HG03520 (cell line): ENCODE results near the gene NPEPL1.
"Not testable (repeated sequence)": the region's sequence is repeated elsewhere in the genome, so short reads cannot be mapped to it uniquely, and the experiment has no call there.

ENCODE experiments used
- ATAC-seq: cut with Tn5 transposase; IDR thresholded peaks from one replicate; pipeline ENCODE4 v1.9.1; 2021; ENCODE audit warnings: mild to moderate bottlenecking, moderate library complexity; ENCODE audit not compliant: unreplicated experiment

NPEPL1 gene

DNA sequence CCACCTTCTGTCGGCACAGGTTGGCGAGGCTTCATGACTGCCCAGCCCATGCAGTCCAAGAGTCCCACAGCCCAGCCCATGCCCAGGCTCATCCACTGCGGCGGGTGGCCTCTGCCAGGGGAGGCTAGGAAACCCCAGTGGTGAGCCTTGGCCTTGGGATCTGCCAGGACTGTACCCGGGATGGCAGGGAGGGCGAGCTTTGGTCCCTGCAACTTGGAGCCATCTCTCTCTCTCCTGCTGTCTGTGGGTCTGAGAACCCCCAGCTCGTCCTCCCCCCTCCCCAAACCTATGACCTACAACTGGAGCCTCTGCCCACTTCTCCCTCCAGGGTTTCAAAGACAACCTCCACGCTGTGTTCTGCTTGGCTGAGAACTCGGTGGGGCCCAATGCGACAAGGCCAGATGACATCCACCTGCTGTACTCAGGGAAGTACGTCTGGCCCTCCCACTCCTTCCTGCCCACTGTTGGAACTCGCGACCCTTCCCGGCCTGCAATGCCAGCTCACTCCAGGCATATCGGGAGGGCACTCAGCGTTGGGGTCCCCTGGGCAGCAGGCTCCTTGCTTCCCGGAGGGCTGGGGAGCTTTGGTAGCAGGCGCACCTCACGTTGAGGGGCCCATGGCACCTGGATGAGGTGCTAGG is 19.7 kb downstream of the NPEPL1 start:
- ATAC-seq: no peak

DNA sequence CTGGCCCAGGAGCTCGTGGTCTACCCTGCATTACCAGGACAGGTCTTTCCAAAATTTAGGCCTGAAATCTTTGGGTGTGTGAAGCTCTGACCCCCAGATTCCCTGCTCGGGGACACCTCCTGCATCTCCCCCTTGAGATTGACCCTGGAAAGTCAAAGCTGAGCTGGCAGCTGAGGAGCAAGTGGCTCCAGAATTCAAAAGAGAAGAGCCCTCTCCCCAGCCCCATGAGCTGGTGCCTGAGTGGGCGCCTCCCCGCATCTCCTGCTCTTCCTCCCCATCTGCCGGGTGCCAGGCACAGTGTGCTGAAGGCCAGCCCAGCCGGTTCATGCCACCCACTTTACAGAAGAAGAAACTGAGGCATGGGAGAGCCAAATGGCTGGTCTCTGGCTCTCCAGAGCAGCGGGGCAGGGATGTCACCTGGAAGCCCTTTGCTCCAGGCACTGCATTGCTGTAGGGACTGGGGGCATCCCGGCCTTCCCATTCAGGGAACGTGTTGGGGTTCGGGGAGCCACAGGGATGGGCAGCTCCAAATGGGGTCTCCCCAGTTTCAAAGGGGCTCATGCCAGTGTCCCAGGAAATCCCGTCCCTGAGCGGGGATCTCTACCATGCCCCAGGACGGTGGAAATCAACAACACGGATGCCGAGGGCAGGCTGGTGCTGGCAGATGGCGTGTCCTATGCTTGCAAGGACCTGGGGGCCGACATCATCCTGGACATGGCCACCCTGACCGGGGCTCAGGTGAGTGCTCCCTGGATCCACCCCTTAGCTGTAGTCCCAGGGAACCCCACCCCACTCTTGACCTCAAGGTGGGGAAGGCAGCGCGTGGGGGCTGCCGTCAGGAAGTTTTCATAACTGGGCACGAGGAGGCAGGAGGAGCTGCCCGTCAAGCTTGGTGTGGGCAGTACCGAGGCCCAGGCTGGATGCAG is 20.5 kb downstream of the NPEPL1 start:
- ATAC-seq: no peak

DNA sequence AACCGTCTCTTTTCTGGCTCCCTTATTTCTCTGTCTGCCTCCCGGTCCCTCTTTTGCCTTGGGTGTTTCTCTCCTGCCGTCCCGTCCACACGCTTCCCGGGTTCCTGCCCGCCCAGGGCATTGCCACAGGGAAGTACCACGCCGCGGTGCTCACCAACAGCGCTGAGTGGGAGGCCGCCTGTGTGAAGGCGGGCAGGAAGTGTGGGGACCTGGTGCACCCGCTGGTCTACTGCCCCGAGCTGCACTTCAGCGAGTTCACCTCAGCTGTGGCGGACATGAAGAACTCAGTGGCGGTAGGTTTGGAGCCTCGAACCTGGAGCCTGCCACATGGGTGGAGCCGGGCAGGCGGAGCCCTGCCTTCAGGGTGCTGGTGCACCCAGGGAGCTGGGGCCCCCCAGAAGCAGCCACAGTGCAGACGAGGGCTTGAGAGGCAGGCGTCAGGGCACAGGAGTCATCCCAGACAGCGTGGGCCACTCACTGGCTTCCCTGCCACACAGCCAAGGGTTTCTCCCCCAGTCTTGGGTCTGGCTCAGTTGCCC is 21.3 kb downstream of the NPEPL1 start:
- no peak for ATAC-seq

DNA sequence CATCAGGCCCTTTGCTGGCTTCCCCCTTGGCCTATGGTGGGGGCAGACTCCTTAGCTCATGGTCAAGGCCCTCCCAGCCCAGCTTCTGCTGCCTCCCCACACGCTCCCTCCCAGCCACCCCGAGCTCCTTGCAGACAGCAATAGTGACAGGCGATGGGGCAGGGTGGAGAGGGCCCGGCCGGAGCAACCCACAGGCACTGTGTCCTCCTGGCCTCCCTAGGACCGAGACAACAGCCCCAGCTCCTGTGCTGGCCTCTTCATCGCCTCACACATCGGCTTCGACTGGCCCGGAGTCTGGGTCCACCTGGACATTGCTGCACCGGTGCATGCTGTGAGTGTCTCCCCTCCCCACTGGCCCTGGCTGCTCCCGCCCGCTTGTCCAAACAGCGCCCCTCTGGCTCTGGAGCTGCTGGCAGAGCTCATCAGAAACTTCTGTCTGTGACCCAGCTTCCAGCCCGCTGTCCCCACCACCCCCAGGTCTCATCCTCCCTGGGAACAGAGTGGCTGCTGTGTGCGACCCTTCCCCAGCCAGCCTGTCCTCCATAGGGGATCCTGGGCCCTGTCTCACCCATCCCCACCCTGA is 21.8 kb downstream of the NPEPL1 start:
- no peak for ATAC-seq

DNA sequence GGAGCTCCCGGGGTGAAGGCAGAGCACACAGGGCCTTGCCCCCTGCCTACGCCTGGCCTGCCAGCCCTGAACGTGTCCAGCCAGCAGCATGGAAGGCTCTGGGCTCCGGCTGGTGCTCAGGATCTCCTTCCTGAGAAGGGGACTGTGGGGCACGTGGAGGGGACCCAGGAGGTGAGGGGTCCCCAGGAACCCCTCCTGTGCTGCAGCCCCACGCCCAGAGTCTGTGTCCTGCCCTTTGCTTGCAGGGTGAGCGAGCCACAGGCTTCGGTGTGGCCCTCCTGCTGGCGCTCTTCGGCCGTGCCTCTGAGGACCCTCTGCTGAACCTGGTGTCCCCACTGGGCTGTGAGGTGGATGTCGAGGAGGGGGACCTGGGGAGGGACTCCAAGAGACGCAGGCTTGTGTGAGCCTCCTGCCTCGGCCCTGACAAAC is 22.3 kb downstream of the NPEPL1 start:
- ATAC-seq: no peak

DNA sequence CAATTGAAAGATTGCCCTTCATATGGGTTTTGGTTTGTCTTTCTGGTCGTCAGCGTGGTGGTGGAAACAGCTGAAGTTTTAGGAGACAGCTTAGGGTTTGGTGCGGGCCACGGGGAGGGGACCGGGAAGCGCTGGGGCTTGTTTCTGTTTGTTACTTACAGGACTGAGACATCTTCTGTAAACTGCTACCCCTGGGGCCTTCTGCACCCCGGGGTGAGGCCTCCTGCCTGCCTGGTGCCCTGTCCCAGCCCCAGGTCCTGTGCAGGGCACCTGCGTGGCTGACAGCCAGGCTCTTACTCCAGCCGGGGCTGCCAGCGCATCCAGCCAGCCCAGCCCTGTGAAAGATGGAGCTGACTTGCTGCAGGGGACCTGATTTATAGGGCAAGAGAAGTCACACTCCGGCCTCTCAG is 22.8 kb downstream of the NPEPL1 start:
- no peak for ATAC-seq

DNA sequence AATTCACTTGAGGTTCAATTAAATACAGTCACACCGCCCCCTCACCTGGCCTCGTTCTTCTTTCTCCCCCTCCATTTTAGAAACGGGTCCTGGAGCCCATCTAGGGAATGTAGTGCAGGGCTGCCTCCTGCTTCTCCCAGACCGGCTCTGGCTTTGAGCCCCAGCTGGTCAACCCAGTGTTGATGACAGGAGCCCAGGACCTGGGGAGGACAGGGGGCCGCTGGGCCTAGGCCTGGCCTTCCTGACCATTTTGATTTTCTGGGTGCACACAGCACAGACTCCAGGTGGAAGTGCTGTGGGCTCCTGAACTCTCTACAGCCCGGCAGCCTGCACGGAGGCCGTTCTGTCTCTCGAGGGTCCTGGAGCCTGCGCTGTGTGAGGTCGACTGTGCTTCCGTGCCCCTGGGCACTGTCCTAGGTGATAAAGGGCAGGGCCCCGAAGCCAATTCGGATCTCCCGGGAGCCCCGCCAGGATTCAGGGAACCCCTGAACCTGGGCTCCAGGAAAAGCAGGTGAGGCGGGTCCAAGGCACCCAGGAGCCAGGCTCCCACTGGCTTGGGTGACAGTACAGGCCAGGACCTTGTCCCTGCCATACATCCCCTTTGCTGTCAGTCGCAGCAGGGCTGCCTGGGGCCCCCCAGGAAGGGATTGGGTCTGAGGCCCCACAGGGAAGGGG is 23.3 kb downstream of the NPEPL1 start:
- ATAC-seq: no peak

GRCh38 chr20:58716476-58717277 is 24.1 kb downstream of the NPEPL1 start:
- ATAC-seq: no peak

DNA sequence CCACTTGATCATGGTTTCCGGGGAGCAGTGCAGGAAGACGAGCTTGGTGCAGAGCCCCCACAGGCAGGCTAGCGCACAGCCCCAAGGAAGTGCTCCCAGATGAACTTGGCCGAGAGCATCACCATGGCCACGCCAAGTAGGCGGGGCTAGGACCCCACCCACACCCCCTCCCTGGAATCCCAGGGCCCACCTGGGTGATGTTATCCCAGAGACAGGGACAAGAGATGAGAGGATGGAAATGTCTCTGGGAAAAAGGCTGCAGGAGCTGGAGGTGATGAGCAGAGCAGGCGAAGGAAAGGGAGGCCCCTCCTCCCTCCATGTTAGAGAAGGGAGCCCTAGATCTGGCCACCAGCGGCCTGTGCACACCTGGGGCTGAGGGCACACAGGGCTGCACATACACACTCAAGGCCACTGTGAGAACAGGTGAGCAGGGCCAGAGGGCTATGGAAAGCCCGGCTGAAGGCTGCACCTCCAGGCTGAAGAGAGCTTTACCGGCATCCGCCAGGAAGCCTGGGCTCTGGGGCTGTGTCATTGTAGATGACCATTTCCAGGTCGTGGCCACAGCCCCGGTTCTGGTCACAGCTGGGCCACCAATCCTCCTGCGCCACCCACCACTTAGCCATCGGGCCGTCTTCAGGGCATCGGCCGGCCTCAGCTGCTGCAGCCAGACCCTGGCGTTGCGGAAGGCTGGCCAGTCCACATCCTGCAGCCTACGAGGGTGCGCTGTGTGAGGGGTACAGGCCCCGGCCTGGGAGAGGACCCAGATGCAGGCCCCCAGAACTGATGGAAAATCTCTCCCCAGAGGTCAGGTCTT is 24.9 kb downstream of the NPEPL1 start:
- no peak for ATAC-seq

DNA sequence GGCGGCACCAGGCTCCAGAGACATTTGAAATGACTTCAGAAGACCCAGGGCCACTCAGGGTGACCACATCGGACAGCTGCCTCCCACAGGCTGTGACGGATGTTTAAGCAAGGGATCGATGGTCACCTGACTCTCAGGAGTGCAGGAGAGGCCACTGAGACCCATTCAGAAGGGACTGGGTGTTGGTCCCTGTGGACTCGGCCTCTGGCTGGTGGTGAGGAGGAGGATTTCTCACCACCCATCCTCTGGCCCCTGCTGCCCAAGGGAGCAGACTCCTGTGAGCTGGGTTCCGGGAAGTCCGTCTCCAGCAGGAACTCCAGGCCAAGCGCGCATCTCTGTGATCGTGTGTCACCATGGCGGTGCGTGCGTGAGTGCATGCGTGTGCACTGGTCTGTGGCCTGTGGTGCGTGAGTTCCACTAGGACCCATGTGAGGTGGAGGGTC is 25.5 kb downstream of the NPEPL1 start:
- no peak for ATAC-seq

DNA sequence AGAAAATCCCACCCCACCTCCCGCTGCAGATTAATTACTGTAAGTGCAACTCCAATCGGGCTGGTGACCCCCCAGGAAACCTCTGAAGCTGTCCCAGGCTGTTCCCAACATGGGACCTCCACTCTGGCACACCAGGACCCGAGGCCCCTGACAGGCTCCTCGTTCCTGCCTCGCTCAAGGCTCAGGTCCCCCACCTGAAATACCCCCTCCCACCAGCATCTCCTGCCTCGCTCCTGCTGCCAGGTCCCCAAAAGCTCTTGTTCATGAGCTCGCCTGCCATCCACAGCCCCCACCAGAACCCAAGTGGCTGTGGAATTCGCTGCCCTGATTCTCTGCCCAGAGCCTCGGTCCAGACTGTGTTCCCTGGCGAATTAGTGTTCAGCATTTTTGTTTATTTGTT is 26.1 kb downstream of the NPEPL1 start:
- ATAC-seq: no peak

- no peak for ATAC-seq
These were observed 26.7 kb downstream of the NPEPL1 start for GRCh38 chr20:58719258-58719657.

GRCh38 chr20:58719971-58720371 is 27.4 kb downstream of the NPEPL1 start:
- ATAC-seq: no peak

GRCh38 chr20:58720890-58721289 is 28.3 kb downstream of the NPEPL1 start:
- ATAC-seq: no peak

- no peak for ATAC-seq
These were observed 29.6 kb downstream of the NPEPL1 start for GRCh38 chr20:58721951-58722778.

DNA sequence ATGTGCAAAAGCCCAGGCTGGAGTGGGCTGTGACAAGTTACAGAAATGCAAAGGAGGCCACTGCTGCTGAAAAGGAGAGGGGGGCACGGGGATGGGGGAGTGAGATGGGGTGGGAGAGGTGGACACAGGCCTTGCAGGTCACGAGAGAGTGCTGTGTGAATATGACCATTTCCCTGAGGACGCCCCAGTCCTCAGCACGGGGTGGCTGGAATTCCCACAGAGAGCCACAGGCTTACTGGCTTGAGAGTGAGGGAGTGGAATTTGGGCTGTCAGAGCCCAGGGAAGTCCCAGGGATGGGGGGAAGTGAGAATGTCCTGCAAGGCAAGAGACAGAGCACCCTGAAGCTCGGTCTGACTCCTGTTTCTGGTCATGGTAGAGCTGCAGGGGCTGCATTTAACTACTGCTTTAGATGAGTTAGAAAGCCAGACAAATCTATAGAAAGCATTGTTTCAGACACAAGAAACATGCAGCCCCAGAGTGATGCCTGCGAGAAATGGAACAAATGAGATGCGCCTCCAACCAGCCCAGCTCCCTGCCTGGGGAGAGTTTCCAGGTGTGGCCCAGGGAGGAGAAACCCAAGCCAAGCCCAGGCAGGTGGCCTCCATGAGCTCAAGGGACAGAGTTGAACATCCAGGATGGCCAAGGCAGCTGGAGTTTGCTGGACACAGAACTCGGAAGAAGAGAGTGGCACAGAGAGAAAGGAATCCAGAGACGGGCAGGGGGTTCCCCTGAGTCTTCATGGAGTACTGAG is 30.5 kb downstream of the NPEPL1 start:
- no peak for ATAC-seq

DNA sequence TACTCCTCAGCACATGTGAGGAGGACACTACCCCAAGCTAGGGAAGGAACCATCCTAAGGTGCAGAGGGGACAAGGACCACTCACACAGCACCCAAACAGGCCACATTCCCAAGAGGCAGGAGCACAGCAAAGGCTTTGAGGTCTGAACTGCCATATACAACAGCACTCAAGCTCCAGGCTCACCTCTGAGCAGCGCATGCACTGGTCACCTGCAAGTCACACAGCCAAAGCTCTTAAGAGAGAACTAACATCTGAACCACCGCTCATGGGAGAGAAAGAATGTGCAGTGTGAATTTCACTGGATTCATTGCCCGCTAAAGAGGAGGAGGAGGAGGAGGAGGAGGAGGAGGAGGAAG is 31.0 kb downstream of the NPEPL1 start:
- no peak for ATAC-seq

DNA sequence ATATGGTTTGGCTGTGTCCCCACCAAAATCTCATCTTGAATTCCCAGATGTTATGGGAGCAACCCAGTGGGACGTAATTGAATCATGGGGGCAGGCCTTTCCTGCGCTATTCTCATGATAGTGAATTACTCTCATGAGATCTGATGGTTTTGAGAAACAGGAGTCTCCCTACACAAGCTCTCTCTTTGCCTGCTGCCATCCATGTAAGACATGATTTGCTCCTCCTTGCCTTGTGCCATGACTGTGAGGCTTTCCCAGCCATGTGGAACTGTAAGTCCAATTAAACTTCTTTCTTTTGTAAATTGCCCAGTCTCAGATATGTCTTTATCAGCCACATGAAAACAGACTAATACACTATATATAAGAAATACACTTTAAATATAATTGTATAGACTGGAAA is 33.6 kb downstream of the NPEPL1 start:
- ATAC-seq: not testable (repeated sequence)
